HG02938 (cell line): Measurements from ENCODE around the gene ZFP90.
A peak's percentile ranks its signal among the peaks of the same experiment; 100 is the strongest.
"Not testable (repeated sequence)": the region's sequence is repeated elsewhere in the genome, so short reads cannot be mapped to it uniquely, and the experiment has no call there.

Experiments
- ATAC-seq: cut with Tn5 transposase; IDR thresholded peaks from one replicate; pipeline ENCODE4 v1.9.1; 2021; ENCODE audit warnings: mild to moderate bottlenecking, moderate library complexity; ENCODE audit not compliant: unreplicated experiment

Gene ZFP90

GRCh38 chr16:68538880-68539701, at the start of gene ZFP90:
Gene ZFP90 (plus strand): TSS chr16:68539291. CDS start chr16:68539793, 502 bp downstream.
- peak; percentile 92 for ATAC-seq

- ATAC-seq: no peak
These were observed 48.7 kb upstream of the ZFP90 start for GRCh38 chr16:68490358-68490757.

GRCh38 chr16:68490829-68491575, 48.1 kb upstream of the ZFP90 start:
- no peak for ATAC-seq

- no peak for ATAC-seq
These were observed 47.5 kb upstream of the ZFP90 start for GRCh38 chr16:68491576-68491950.

- no peak for ATAC-seq
These were observed 46.9 kb upstream of the ZFP90 start for GRCh38 chr16:68492151-68492542.

GRCh38 chr16:68492543-68493411, 46.3 kb upstream of the ZFP90 start:
- ATAC-seq: no peak

GRCh38 chr16:68493412-68494070, 45.5 kb upstream of the ZFP90 start:
- no peak for ATAC-seq

GRCh38 chr16:68494261-68494660, 44.8 kb upstream of the ZFP90 start:
- ATAC-seq: not testable (repeated sequence)

GRCh38 chr16:68496689-68497088, 42.4 kb upstream of the ZFP90 start:
- ATAC-seq: no peak

- no peak for ATAC-seq
These were observed 40.1 kb upstream of the ZFP90 start for GRCh38 chr16:68499006-68499405.

- no peak for ATAC-seq
These were observed 35.8 kb upstream of the ZFP90 start for GRCh38 chr16:68503334-68503733.

- ATAC-seq: no peak
These were observed 35.0 kb upstream of the ZFP90 start for GRCh38 chr16:68504066-68504465.

- no peak for ATAC-seq
These were observed 32.6 kb upstream of the ZFP90 start for GRCh38 chr16:68506331-68507053.

GRCh38 chr16:68508013-68508412, 31.1 kb upstream of the ZFP90 start:
- ATAC-seq: no peak

- ATAC-seq: no peak
These were observed 30.4 kb upstream of the ZFP90 start for GRCh38 chr16:68508641-68509240.

- ATAC-seq: no peak
These were observed 29.7 kb upstream of the ZFP90 start for GRCh38 chr16:68509381-68509780.

- no peak for ATAC-seq
These were observed 28.3 kb upstream of the ZFP90 start for GRCh38 chr16:68510775-68511174.

GRCh38 chr16:68512183-68512582, 26.9 kb upstream of the ZFP90 start:
- no peak for ATAC-seq

GRCh38 chr16:68512742-68513141, 26.3 kb upstream of the ZFP90 start:
- no peak for ATAC-seq

GRCh38 chr16:68514511-68514910, 24.6 kb upstream of the ZFP90 start:
- ATAC-seq: no peak
